ENCODE data around the gene SIRPB2. TPM values are rescaled to one million over a fixed set of nuclear protein-coding genes. Genes with fewer than 3 reads are reported as not detected.

The SIRPB2 gene
- total RNA-seq, 4 donors from 2014 or later = 8.5 to 53.7 (median 27.5) TPM

DNA sequence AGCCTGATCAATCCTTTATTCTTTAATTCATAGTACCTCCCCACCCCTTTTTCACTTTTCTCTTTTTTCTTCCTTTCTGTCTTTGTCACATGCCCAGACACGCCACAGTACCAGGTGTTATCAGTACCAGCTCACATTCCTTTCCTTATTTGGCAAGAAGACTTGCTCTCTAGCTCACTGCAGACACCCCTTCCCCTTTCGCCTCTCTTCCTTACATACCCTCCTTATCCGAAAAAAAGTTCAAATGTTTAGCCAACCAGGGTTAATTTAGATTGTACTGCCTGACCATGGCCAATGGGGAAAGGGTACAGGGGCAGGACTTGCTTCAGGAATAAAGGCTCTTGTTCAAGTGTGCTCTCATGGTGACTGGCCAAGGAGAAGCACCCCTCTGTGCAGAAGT is 9.3 kb upstream of the SIRPB2 start:
- TF ChIP-seq, protein P1, sequence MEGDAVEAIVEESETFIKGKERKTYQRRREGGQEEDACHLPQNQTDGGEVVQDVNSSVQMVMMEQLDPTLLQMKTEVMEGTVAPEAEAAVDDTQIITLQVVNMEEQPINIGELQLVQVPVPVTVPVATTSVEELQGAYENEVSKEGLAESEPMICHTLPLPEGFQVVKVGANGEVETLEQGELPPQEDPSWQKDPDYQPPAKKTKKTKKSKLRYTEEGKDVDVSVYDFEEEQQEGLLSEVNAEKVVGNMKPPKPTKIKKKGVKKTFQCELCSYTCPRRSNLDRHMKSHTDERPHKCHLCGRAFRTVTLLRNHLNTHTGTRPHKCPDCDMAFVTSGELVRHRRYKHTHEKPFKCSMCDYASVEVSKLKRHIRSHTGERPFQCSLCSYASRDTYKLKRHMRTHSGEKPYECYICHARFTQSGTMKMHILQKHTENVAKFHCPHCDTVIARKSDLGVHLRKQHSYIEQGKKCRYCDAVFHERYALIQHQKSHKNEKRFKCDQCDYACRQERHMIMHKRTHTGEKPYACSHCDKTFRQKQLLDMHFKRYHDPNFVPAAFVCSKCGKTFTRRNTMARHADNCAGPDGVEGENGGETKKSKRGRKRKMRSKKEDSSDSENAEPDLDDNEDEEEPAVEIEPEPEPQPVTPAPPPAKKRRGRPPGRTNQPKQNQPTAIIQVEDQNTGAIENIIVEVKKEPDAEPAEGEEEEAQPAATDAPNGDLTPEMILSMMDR (IDR thresholded peaks at IDR 0.05; ENCODE audit: low read depth) = no peak

DNA sequence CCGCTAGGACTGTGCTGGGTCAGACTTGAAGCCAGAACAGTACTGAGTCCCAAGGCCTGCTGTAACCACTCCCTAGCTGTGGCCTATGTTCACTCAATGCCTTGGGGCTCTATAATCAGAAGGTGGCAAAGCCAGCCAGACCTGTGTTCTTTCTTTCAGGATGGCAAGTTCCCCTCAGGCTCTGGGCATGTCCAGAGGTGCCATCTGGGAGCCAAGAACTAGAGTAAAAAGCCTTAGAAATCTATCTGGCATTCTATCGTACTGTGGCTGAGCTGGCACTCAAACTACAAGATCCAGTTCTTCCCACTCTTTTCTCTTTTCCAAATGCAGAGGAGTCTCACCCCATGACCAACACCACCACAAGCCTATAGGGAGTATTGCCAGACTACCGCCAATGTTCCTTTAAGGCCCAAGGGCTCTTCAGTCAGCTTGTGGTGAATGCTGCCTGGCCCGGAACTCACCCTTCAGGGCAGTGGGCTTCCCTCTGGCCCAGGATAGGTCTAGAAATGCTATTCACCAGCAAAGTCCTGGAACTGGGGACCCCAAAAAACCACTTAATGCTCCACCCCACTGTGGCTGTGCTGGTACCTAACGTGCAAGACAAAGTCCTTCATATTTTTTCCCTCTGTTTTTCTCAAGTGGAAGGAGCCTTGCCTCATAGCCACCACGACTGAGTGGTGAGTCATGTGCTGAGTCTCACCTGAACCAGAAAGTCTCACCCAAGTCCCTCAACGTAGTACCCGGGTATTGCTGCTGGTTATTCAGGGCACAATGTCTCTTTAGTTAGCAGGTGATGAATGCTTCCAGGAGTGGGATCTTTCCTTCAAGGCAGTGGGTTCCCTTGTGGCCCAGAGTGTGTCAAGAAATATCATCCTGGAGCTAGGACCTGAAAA is 8.6 kb upstream of the SIRPB2 start:
- TF ChIP-seq, protein P1 (IDR thresholded peaks at IDR 0.05; ENCODE audit: low read depth) = no peak

DNA sequence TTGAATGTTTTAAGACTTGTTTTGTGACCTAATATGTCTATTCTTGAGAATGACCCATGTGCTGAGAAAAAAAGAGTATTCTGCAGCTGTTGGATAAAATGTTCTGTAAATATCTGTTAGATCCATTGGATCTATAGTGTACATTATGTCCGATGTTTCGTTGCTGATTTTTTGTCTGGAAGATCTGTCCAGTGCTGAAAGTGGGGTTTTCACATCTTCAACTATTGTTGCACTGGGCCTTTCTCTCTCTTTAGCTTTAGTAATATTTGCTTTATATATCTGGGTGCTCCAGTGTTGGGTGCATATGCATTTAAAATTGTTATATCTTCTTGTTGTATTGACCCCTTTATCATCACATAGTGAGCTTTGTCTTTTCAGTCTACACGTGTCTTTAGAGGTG is 5.7 kb upstream of the SIRPB2 start:
- TF ChIP-seq, protein P1 (IDR thresholded peaks at IDR 0.05; ENCODE audit: low read depth) = no peak

DNA sequence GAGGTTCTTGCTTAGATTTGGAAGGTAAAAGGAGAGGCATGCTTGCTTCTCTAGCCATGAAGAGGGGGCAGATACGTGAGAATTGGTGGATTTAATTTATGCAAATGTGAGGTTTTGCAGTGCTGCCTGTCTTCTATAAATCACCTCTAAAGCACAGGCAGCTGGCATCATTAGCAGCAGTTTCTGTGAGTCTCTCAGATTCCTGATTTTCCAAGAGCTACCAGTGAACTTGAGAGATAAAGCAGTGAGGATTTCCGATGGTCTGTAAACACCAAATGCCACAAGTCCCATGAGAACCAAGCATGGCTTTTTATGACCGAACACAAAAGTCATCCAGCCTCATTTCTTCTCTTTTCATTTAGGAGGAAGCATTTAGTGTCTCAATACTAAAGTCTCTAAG is 3.2 kb upstream of the SIRPB2 start:
- TF ChIP-seq, protein P1 (IDR thresholded peaks at IDR 0.05; ENCODE audit: low read depth) = no peak

DNA sequence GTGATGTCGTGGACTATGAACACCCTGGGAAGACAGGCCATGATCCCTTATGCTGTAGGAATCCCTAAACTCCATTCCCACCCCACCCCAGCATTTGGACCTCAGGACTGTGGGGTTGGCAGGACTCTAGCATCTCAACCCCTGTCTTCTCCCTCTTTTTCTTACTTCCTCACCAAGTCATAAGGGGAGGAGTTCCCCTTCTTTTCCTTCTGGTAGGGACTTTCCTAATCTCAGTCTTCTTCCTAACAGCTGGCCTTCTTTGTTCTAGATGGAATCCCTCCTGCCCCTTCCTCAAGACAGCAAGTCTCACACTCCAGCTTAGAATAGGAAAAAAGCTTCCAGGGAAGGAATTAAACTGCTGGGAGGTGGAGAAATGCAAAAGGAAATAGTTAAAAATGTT is 2.3 kb upstream of the SIRPB2 start:
- TF ChIP-seq, protein P1 (IDR thresholded peaks at IDR 0.05; ENCODE audit: low read depth) = no peak

DNA sequence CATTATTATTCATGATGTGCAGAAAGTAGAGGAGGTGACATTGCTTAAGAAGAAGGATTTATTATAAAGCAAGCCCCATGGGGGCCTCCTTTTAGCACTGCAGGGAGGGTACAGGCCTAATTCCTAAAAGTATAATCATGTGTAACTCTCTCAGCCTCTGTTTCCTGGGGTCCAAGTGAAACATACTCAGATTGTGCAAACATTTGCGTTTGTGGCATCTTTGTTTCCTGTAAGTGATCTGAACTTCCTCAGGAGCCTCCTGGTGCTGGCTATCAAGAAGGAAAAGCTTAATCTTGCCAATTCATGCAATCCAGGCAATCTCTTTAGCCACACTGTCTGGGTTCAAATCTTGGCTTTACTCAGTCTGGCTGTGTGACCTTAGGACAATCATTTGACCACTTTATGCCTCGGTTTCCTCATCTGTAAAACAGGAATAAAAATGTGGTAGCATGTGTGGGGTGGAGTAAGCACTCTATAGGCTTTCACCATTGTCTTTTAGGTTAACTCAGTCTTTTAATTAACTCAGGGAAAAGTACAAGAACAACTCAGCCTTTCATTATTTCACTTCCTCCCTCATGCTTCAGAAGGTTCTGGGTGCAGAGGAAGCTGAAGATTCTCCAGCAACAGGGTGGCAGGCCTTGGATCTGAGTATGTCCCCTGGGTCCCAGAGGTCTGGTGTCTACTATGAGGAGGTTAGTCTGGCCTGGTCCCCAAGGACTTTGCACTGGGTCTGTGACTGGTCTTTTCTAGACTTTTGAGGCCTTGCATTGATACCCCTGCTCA is 831 bp upstream of the SIRPB2 start:
- TF ChIP-seq, protein P1 (IDR thresholded peaks at IDR 0.05; ENCODE audit: low read depth) = no peak

DNA sequence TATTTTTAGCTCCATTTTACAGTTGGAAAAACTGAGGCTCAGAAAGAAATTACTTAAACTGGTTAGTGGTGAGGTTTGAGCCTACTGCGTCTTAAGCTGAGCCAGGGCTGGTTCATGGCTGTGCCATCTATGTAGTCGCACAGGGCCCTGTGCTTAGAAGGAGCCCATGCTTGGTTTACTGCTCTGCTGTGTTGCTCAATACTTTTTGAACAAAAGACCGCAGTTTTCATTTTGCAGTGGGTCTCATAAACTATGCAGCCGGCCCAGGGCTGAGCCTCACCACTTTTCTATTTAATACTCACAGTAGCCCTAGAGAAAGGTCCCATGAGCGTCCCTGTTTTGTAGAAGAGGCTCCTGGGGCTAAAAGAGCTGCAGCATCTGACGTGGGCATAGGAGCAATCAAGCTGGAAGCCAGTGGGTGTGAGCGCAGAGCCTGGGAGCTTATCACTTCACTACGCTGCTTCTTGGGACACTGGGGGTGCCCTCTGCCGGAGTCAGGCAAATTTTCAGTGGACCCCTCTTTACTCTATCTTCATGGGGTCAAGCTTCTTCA is 501 bp downstream of the SIRPB2 start:
- TF ChIP-seq, protein P1 (IDR thresholded peaks at IDR 0.05; ENCODE audit: low read depth) = no peak
